GM19193 (cell line): Measurements from ENCODE around the gene DGKQ.
A peak's percentile ranks its signal among the peaks of the same experiment; 100 is the strongest.

Experiments used
- POLR2A ChIP-seq: IDR thresholded peaks from 4 replicates; pipeline ENCODE4 v1.6.1; 2011; ENCODE audit not compliant: insufficient read depth, insufficient read length; ENCODE audit errors: extremely low read depth

Gene DGKQ

GRCh38 chr4:946517-947471 is 26.6 kb downstream of the DGKQ start:
- no peak for TF ChIP-seq POLR2A

- no peak for TF ChIP-seq POLR2A
Observed at GRCh38 chr4:946103-946450, 27.3 kb downstream of the DGKQ start.

- TF ChIP-seq POLR2A = no peak
Observed at GRCh38 chr4:945274-946102, 27.9 kb downstream of the DGKQ start.

- no peak for TF ChIP-seq POLR2A
Observed at GRCh38 chr4:932713-933070, 40.7 kb downstream of the DGKQ start.

- TF ChIP-seq POLR2A = peak; percentile 95
Observed at GRCh38 chr4:931960-932712, 41.2 kb downstream of the DGKQ start, which contains the start of the genes GAK and TMEM175. GAK (minus strand) TSS chr4:932316; CDS start chr4:932187, 129 bp downstream. TMEM175 (plus strand) TSS chr4:932460; CDS start chr4:947740, 15,280 bp downstream.

- TF ChIP-seq POLR2A = no peak
Observed at GRCh38 chr4:931194-931959, 42.0 kb downstream of the DGKQ start.

- TF ChIP-seq POLR2A = no peak
Observed at GRCh38 chr4:930827-931193, 42.6 kb downstream of the DGKQ start.

- no peak for TF ChIP-seq POLR2A
Observed at GRCh38 chr4:930028-930551, 43.3 kb downstream of the DGKQ start.

- no peak for TF ChIP-seq POLR2A
Observed at GRCh38 chr4:929096-929765, 44.1 kb downstream of the DGKQ start.

GRCh38 chr4:926538-926937 is 46.8 kb downstream of the DGKQ start:
- no peak for TF ChIP-seq POLR2A

GRCh38 chr4:925771-926500 is 47.4 kb downstream of the DGKQ start:
- TF ChIP-seq POLR2A = no peak

GRCh38 chr4:925171-925570 is 48.2 kb downstream of the DGKQ start:
- TF ChIP-seq POLR2A = no peak
